HG03139 (cell line): ENCODE data around the gene C12orf54.
"Not testable (repeated sequence)": the region's sequence is repeated elsewhere in the genome, so short reads cannot be mapped to it uniquely, and the experiment has no call there.

Experiments
- ATAC-seq: cut with Tn5 transposase; IDR thresholded peaks from one replicate; pipeline ENCODE4 v1.9.1; 2021; ENCODE audit not compliant: unreplicated experiment

C12orf54 gene

DNA sequence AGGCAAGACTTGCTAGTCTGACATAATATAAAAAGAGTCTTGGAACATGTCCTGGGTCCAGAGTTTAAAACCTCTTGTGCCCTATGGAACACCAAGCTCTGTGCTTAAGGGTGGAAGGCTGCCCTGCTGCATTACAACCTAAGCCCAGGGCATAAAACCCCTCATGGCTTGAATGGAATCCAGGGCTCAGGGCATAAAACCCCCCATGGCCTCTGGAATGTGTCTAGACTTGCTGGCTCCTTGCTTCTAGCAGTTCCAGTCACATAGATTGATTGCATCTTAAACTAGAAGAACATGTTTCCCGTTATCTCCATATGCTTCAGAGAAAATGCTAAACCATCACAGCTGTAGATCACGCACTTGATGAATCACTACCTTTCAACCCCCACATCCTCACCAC is 24.5 kb downstream of the C12orf54 start:
- not testable (repeated sequence) for ATAC-seq

DNA sequence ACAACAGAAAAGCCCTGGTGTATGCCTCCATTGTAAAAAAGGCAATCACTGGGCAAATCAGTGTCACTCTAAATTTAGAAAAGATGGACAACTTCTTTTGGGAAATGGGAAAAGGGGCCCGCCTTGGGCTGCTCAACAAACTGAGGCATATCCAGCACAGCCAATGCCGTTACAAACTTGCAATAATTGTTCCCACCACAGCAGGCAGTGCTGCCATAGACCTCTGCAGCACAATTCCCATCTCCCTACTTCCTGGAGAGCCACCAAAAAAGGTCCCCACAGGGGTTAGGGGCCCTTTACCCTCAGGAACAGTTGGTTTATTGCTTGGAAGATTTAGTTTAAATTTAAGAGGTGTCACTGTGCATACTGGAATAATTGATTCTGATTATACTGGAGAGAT is 26.7 kb downstream of the C12orf54 start:
- no peak for ATAC-seq

DNA sequence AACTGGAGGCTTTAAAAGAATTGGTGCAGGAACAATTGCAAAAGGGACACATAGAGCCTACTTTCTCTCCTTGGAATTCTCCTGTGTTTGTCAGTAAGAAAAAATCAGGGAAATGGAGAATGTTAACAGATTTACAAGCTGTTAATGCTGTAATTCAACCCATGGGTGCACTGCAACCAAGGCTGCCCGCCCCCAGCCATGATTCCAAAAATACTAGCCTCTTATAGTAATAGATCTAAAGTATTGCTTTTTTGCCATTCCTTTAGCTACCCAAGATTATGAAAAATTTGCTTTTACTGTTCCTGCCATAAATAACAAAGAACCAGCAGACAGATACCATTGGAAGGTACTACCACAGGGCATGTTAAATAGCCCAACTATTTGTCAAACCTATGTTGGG is 27.8 kb downstream of the C12orf54 start:
- ATAC-seq = no peak

DNA sequence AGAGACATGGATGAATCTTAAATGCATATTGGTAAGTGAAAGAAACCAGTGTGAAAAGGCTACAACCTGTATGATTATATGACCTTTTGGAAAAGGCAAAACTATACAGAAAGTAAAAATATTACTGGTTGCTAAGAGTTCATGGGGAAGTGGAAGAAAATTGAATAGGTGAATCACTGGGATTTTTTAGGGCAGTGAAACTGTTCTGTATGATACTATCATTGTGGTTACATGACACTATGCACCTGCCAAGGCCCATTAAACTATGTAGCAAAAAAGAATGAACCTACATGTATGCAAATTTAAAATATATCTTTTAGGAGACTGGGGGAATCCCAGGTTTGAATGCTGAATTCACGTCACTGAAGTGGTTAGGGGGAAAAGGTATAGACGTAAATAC is 30.6 kb downstream of the C12orf54 start:
- peak; percentile 63 for ATAC-seq

DNA sequence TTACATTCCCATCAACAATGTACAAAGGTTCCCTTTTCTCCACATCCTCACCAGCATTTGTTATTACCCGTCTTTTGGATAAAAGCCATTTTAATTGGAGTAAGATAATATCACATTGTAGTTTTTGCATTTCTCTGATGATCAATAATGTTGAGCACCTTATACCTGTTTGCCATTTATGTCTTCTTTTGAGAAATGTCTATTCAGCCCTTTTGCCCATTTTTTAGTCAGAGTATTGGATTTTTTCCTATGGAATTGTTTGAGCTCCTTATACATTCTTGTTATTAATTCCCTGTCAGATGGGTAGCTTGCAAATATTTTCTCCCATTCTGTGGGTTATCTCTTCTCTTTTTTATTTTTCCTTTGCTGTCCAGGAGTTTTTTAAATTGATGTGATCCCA is 32.4 kb downstream of the C12orf54 start:
- no peak for ATAC-seq

DNA sequence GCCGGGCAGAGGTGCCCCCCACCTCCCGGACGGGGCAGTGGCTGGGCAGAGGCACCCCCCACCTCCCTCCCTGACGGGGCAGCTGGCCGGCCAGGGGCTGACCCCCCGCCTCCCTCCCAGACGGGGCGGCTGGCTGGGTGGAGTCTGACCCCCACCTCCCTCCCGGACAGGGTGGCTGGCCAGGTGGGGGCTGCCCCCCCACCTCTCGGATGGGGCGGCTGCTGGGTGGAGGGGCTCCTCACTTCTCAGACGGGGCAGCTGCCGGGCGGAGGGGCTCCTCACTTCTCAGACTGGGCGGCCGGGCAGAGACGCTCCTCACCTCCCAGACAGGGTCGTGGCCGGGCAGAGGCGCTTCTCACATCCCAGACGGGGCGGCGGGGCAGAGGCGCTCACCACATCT is 38.1 kb downstream of the C12orf54 start:
- not testable (repeated sequence) for ATAC-seq

DNA sequence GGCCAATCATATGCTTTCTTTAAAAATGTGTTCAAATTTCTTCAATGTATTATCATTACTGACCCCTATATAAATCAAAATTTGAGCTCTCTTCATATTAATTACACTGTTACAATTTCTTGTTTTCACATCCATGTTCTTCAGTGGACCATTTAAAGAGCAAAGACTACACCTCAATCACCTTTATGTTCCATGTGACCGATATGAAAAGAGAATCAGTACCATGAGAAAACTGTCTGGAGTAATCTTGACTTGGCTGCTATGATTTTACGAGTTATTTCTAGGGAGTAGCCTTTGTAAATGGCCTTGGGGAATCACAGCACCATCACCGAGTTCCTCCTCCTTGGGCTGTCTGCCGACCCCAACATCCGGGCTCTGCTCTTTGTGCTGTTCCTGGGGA is 43.0 kb downstream of the C12orf54 start, which contains the start of gene OR8S1:
OR8S1 (plus strand) TSS at position 301 of the 400 bp plus-strand sequence; CDS start at position 301, 0 bp downstream.
- no peak for ATAC-seq

DNA sequence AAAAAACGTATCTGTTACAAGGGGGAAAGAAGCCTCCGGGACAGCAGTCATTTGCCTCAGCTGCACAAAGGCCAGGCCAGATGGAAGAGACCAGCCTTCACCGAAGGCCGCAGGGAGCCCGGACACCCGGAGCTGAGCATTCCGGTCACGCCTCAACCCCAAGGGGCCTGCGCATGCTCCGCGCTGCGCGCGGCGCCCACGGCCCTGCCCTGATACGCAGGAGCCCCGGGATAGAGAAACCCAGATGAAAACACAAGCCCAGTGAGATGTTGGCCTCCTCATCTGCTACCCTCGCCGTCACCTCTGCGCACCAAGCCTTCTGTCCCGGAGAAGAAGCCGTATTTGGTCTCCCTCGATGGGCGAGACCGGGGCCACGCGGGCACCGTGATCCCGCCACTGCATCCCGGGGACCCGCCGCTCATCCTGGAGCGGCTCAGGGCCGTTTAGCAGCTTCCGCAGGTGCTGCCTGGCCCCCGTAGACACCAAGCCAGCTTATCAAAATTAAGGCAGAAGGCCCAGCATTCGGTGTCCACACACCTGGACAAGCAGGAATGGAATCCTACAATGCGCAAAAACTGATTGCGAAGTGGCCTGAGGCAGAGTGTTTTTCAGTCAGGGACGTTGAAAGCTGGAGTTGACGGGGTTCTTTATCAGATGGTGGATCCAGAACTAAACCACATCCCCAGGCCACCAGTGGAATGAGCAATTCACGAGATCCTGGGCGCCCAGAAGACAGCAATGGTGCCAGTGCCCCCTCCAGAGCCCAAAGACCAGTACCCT is 45.8 kb downstream of the C12orf54 start:
- no peak for ATAC-seq

DNA sequence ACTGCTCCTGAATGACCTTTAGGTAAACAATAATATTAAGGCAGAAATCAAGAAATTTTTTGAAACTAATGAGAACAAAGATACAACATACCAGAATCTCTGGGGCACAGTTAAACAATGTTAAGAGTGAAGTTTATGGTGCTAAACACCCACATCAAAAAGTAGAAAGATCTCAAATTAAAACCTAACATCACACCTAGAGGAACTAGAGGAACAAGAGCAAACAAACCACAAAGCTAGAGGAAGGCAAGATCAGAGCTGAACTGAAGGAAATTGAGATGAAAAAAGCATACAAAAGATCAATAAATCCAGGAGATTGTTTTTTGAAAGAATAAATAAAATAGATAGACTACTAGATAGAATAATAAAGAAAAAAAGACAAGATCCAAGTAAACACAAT is 50.3 kb downstream of the C12orf54 start:
- no peak for ATAC-seq

DNA sequence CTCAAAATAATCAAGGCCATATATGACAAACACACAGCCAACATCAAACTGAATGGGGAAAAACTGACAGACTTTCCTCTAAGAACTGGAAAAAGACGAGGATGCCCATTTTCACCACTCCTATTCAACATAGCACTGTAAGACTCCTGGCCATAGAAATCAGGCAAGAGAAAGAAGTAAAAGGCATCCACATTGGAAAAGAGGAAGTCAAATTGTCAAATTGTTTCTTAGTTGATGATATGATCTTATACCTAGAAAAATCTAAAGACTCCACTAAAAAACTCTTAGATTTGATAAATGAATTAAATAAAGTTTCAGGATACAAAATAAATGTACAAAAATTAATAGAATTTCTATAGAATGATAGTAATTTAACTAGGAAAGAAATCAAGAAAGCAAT is 54.3 kb downstream of the C12orf54 start:
- ATAC-seq = no peak

DNA sequence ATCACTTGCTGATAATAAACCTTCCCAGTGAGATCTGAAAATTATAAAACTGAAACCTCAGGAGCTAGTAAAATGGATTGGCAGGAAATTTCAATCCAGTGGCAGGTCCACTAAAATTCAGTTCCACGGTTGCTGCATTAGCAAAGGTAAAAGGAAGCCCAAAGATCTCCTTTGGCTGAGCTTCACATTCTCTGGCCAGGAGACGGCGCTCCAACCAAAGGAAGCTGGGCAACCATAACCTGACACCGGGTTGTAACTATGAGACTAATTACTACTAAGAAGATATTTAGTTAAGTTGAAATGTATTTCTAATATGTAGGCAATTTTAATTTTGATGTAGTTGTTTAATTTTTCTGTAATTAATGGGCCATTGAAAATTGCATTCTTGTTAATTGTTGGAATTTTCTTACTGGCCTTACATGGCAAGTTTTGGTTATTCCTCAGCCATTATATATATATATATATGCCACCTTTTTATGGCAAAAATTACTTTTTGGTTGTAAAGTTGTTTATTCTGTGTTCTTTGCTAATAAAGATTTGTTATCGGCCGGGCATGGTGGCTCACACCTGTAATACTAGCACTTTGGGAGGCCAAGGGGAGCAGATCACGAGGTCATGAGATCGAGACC is 60.1 kb downstream of the C12orf54 start:
- no peak for ATAC-seq

DNA sequence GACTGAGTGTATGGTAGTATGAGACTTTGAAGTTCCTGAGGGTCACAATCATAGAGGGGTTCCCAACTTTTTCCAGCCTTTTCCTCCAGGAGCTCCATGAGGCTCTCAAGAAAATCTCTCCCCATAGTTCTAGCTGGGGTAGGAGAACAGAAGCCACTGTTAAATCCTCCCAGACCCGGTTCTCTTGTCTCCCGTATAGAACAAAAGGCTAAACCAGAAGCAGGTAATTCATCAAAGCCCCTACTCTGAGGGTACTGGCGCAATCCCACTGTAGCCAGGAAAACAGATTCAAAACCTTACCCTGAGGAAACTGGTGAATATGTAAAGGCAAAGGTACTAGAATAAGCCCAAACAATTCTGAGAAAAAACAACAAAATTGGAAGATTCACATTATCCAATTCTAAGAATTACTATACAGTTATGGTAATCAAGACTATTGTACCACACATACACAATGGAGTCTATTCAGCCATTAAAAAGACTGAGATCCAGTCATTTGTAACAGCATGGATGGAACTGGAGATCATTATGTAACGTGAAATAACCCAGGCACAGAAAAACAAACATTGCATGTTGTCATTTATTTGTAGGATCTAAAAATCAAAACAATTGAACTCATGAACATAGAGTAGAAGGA is 63.7 kb downstream of the C12orf54 start:
- no peak for ATAC-seq
